ENCODE measurements around the gene SSTR3. TPM values are rescaled to one million over a fixed set of nuclear protein-coding genes. Genes with fewer than 3 reads are reported as not detected.
"Not testable (repeated sequence)": the region's sequence is repeated elsewhere in the genome, so short reads cannot be mapped to it uniquely, and the experiment has no call there.

The SSTR3 gene
- total and polyA plus RNA-seq, 4 donors: 0.19 TPM; not detected in 3

GRCh38 chr22:37233751-37234631, 21.7 kb upstream of the SSTR3 start (continued):
- TF ChIP-seq GABPA (IDR thresholded peaks at IDR 0.05 in 1 of 2, conservative IDR thresholded peaks at IDR 0.05 in 1 of 2): no peak
- TF ChIP-seq, protein P1, sequence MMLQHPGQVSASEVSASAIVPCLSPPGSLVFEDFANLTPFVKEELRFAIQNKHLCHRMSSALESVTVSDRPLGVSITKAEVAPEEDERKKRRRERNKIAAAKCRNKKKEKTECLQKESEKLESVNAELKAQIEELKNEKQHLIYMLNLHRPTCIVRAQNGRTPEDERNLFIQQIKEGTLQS (IDR thresholded peaks at IDR 0.05): no peak
- TF ChIP-seq RAD21 (IDR thresholded peaks at IDR 0.05): no peak
- TF ChIP-seq HNF4A (conservative IDR thresholded peaks at IDR 0.05): no peak
- no peak for TF ChIP-seq HNF4G (IDR thresholded peaks at IDR 0.05)

- H3K9ac ChIP-seq (ENCODE audit: low read depth in 1 of 2, low read length in 2 of 2); H3K9me3 ChIP-seq (ENCODE audit: control insufficient read depth in 4 of 4, low read length in 3 of 4); DNase-seq (ENCODE audit: low spot score); H3K27me3 ChIP-seq (ENCODE audit: control insufficient read depth in 4 of 4, insufficient read depth in 4 of 4, low read length in 3 of 4); H3K36me3 ChIP-seq (ENCODE audit: control insufficient read depth in 4 of 4, insufficient read depth in 3 of 4, low read depth in 1 of 4, low read length in 3 of 4); H3K4me1 ChIP-seq (ENCODE audit: control insufficient read depth in 4 of 4, insufficient read depth in 4 of 4, low read length in 3 of 4); H3K4me3 ChIP-seq (ENCODE audit: low read depth in 1 of 3, low read length in 3 of 3); H3K27ac ChIP-seq (ENCODE audit: low read depth in 1 of 2, low read length in 2 of 2): not testable (repeated sequence)
- WGBS: 87% methylated on average over 12 of the region's 12 CpGs
Observed at GRCh38 chr22:37233371-37233750, 21.1 kb upstream of the SSTR3 start.

DNA sequence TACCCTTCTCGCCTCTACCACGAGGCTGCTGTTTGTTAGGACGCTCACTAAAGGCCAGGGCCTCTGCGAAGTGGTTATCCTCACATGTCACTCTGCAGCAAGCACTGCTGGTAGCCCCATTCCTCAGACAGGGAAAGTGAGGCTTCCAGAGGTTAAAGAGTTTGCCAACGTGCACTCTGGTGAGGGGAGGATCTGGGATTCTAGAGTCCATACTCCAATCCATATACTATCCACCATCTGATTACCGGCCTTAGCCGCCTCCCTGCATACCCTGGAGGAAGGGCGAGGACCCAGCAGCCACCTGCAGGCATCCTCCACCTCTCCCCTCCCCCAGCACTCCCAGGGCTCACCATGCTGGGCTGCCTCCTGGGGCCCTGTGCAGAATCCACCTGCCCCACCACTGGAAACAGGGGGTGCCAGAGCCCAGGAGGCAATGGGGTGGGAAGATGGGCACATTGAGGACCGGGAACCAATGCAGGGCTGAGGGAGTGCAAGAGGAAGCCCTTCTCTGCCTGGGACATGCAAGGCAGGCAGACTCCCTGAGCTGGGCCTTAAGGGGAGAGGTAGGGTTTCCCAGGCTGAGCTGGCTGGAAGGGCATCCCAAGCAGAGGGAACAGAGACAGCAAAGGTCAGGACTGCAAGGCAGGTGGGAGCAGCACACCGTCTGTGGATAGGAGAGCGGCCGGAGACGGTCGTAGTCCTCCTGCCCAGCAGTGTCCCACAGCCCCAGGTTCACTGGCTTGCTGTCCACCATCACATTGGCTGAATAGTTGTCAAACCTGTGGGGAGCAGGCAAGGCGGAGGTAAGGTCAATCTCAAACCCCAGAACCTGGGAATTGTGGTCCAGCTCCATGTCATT, 20.1 kb upstream of the SSTR3 start:
- TF ChIP-seq HNF4G (IDR thresholded peaks at IDR 0.05): no peak
- no peak for TF ChIP-seq JUND (IDR thresholded peaks at IDR 0.05)
- no peaks in the 10 kb centered on the region for H3K9me3 ChIP-seq (ENCODE audit: control insufficient read depth in 4 of 4, low read length in 3 of 4)
- H3K4me3 ChIP-seq (ENCODE audit: low read depth in 1 of 3, low read length in 3 of 3): no peak overlapping the region
- peaks cover 0 to 5% (median 2%) of the 10 kb centered on the region in 4 donors for H3K4me1 ChIP-seq (ENCODE audit: control insufficient read depth in 4 of 4, insufficient read depth in 4 of 4, low read length in 3 of 4)
- H3K9ac ChIP-seq (ENCODE audit: low read depth in 1 of 2, low read length in 2 of 2): no peak overlapping the region
- 85% methylated on average over 15 of the region's 15 CpGs for WGBS
- no peaks in the 10 kb centered on the region for H3K27me3 ChIP-seq (ENCODE audit: control insufficient read depth in 4 of 4, insufficient read depth in 4 of 4, low read length in 3 of 4)
- no peaks in the 10 kb centered on the region for H3K36me3 ChIP-seq (ENCODE audit: control insufficient read depth in 4 of 4, insufficient read depth in 3 of 4, low read depth in 1 of 4, low read length in 3 of 4)
- H3K27ac ChIP-seq (ENCODE audit: low read depth in 1 of 2, low read length in 2 of 2): no peak overlapping the region
- DNase-seq (ENCODE audit: low spot score): no peak

DNA sequence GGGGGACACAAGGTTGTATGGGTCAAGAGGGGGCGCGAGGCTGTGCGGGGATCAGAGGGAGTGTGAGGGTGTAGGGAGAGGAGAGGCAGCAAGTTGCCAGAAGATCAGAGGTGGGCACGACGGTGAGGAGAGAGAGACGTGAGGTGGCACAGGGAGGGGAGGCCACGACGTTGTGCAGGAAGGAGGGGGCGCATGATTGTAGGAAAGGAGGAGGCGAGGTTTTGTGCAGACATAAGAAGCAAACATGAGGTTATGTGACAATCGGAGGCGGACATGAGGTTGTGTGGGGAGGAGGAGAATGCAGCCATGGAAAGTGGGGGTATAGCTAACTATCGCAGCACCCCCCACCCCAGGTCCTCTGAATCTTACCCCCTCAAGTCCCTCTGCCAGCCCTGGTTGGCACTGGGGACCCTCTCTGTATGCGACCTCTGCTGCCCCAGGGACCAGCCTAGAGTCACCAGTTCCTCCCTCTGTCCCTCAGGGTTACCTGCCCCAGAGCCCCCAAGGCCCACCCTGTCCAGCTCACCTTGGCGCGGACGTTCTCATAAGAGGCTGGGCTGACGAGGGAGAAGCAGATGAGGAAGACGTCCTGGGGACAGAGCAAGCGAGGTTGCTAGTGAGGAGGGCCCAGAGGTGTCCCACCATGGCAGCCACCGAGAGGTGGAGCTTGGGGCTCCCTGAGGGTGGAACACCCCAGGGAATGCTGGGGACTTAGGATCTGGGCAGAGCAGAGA, 19.3 kb upstream of the SSTR3 start:
- WGBS: 84% methylated on average over 21 of the region's 21 CpGs
- Histone ChIP-seq H3K9ac (ENCODE audit: low read depth in 1 of 2, low read length in 2 of 2) (no peak overlapping the region), H3K36me3 (ENCODE audit: control insufficient read depth in 4 of 4, insufficient read depth in 3 of 4, low read depth in 1 of 4, low read length in 3 of 4) (no peaks in the 10 kb centered on the region), H3K4me1 (ENCODE audit: control insufficient read depth in 4 of 4, insufficient read depth in 4 of 4, low read length in 3 of 4) (peaks cover 0 to 5% (median 2%) of the 10 kb centered on the region in 4 donors), H3K4me3 (ENCODE audit: low read depth in 1 of 3, low read length in 3 of 3) (no peak overlapping the region), H3K9me3 (ENCODE audit: control insufficient read depth in 4 of 4, low read length in 3 of 4) (no peaks in the 10 kb centered on the region), H3K27me3 (ENCODE audit: control insufficient read depth in 4 of 4, insufficient read depth in 4 of 4, low read length in 3 of 4) (no peaks in the 10 kb centered on the region), H3K27ac (ENCODE audit: low read depth in 1 of 2, low read length in 2 of 2) (no peak overlapping the region)
- TF ChIP-seq RXRA (IDR thresholded peaks at IDR 0.05) (no peak), SP1 (IDR thresholded peaks at IDR 0.05) (no peak), CTCF (IDR thresholded peaks at IDR 0.05; ENCODE audit: low read depth, low read length, missing input control) (no peak), EGR1 (IDR thresholded peaks at IDR 0.05; ENCODE audit: low read depth in 2 of 2) (no peak), YY1 (IDR thresholded peaks at IDR 0.05) (no peak)
- no peak for DNase-seq (ENCODE audit: low spot score)

Data from liver (tissue), 9 donors.